ENCODE results near the gene ADD3.
"Not testable (repeated sequence)": the region's sequence is repeated elsewhere in the genome, so short reads cannot be mapped to it uniquely, and the experiment has no call there.

The ADD3 gene

GRCh38 chr10:109979215-109979614 is 28.6 kb upstream of the ADD3 start:
- TF ChIP-seq CTCF (IDR thresholded peaks at IDR 0.05; ENCODE audit: low read depth, low read length), result no peak
- no peak overlapping the region for H3K27ac ChIP-seq
- no peaks in the 10 kb centered on the region for H3K36me3 ChIP-seq
- no peaks in the 10 kb centered on the region for H3K9me3 ChIP-seq (ENCODE audit: severe bottlenecking)
- no peak for DNase-seq
- H3K27me3 ChIP-seq (ENCODE audit: insufficient read depth, low read depth, severe bottlenecking), result no peaks in the 10 kb centered on the region
- no peak overlapping the region for H3K4me3 ChIP-seq (ENCODE audit: low read depth, low read length)

- H3K4me3 ChIP-seq (ENCODE audit: low read depth, low read length), result no peak overlapping the region
- H3K27me3 ChIP-seq (ENCODE audit: insufficient read depth, low read depth, severe bottlenecking), result no peaks in the 10 kb centered on the region
- H3K27ac ChIP-seq, result no peak overlapping the region
- no peaks in the 10 kb centered on the region for H3K9me3 ChIP-seq (ENCODE audit: severe bottlenecking)
- TF ChIP-seq CTCF (IDR thresholded peaks at IDR 0.05; ENCODE audit: low read depth, low read length), result no peak
- no peak for DNase-seq
- H3K36me3 ChIP-seq, result no peaks in the 10 kb centered on the region
Measured at GRCh38 chr10:109981650-109982049, 26.1 kb upstream of the ADD3 start.

- H3K4me3 ChIP-seq (ENCODE audit: low read depth, low read length), result no peak overlapping the region
- H3K9me3 ChIP-seq (ENCODE audit: severe bottlenecking), result no peaks in the 10 kb centered on the region
- no peak for DNase-seq
- TF ChIP-seq CTCF (IDR thresholded peaks at IDR 0.05; ENCODE audit: low read depth, low read length), result no peak
- H3K27ac ChIP-seq, result no peak overlapping the region
- no peaks in the 10 kb centered on the region for H3K27me3 ChIP-seq (ENCODE audit: insufficient read depth, low read depth, severe bottlenecking)
- H3K36me3 ChIP-seq, result no peaks in the 10 kb centered on the region
Measured at GRCh38 chr10:109982123-109982522, 25.7 kb upstream of the ADD3 start.

GRCh38 chr10:109982812-109983211 is 25.0 kb upstream of the ADD3 start:
- H3K27ac ChIP-seq, result no peak overlapping the region
- TF ChIP-seq CTCF (IDR thresholded peaks at IDR 0.05; ENCODE audit: low read depth, low read length), result no peak
- H3K4me3 ChIP-seq (ENCODE audit: low read depth, low read length), result no peak overlapping the region

GRCh38 chr10:109984013-109984412 is 23.8 kb upstream of the ADD3 start:
- H3K4me3 ChIP-seq (ENCODE audit: low read depth, low read length), result no peak overlapping the region
- TF ChIP-seq CTCF (IDR thresholded peaks at IDR 0.05; ENCODE audit: low read depth, low read length), result no peak
- no peaks in the 10 kb centered on the region for H3K9me3 ChIP-seq (ENCODE audit: severe bottlenecking)
- DNase-seq, result no peak
- no peaks in the 10 kb centered on the region for H3K36me3 ChIP-seq
- no peaks in the 10 kb centered on the region for H3K27me3 ChIP-seq (ENCODE audit: insufficient read depth, low read depth, severe bottlenecking)
- H3K27ac ChIP-seq, result no peak overlapping the region

More at GRCh38 chr10:109982812-109983211, 25.0 kb upstream of the ADD3 start:
- Histone ChIP-seq H3K36me3 (no peaks in the 10 kb centered on the region), H3K9me3 (ENCODE audit: severe bottlenecking) (no peaks in the 10 kb centered on the region), H3K27me3 (ENCODE audit: insufficient read depth, low read depth, severe bottlenecking) (no peaks in the 10 kb centered on the region)
- DNase-seq, result no peak

- not testable (repeated sequence) for H3K36me3 ChIP-seq; H3K9me3 ChIP-seq (ENCODE audit: severe bottlenecking); H3K4me3 ChIP-seq (ENCODE audit: low read depth, low read length); H3K27ac ChIP-seq; DNase-seq; H3K27me3 ChIP-seq (ENCODE audit: insufficient read depth, low read depth, severe bottlenecking)
Measured at GRCh38 chr10:109985768-109986167, 22.0 kb upstream of the ADD3 start.
